BE2C (cell line): Measurements from ENCODE around the gene TMEM129.

Experiments used
- DNase-seq: peaks from one replicate; pipeline ENCODE4 v3.0.0-alpha.2; 2020
- H3K27me3 ChIP-seq: fragments of 250-450 bp; sonication (Bioruptor Pico); 2 replicates; pipeline ENCODE4 v1.5.1; 2020; ENCODE audit warnings: mild to moderate bottlenecking
- H3K36me3 ChIP-seq: fragments of 250-450 bp; sonication (Bioruptor Pico); 2 replicates; pipeline ENCODE4 v1.5.1; 2020; ENCODE audit warnings: mild to moderate bottlenecking
- H3K4me1 ChIP-seq: fragments of 250-450 bp; sonication (Bioruptor Pico); 2 replicates; pipeline ENCODE4 v1.5.1; 2020
- H3K4me3 ChIP-seq: 2 replicates; pipeline ENCODE4 v1.5.1; 2011; ENCODE audit warnings: low read depth, low read length
- H3K9me3 ChIP-seq: fragments of 250-450 bp; sonication (Bioruptor Pico); 2 replicates; pipeline ENCODE4 v1.5.1; 2020
- CTCF ChIP-seq: IDR thresholded peaks from 2 replicates; pipeline ENCODE4 v1.5.1; 2012; ENCODE audit warnings: mild to moderate bottlenecking, low read depth, low read length

The TMEM129 gene

GRCh38 chr4:1756079-1756478 lies 35.0 kb upstream of the TMEM129 start:
- Histone ChIP-seq H3K4me3 (no peak overlapping the region), H3K36me3 (no peaks in the 10 kb centered on the region), H3K4me1 (peaks cover 6% of the 10 kb centered on the region), H3K9me3 (no peaks in the 10 kb centered on the region), H3K27me3 (no peaks in the 10 kb centered on the region)
- TF ChIP-seq CTCF = no peak
- DNase-seq = no peak

GRCh38 chr4:1755297-1755696 lies 34.2 kb upstream of the TMEM129 start:
- no peak for TF ChIP-seq CTCF
- H3K36me3 ChIP-seq = no peaks in the 10 kb centered on the region
- DNase-seq = no peak
- no peaks in the 10 kb centered on the region for H3K27me3 ChIP-seq
- H3K4me3 ChIP-seq = no peak overlapping the region
- no peaks in the 10 kb centered on the region for H3K9me3 ChIP-seq
- H3K4me1 ChIP-seq = peaks cover 6% of the 10 kb centered on the region

GRCh38 chr4:1754336-1754735 lies 33.2 kb upstream of the TMEM129 start:
- no peak for DNase-seq
- H3K36me3 ChIP-seq = no peaks in the 10 kb centered on the region
- H3K4me1 ChIP-seq = peaks cover 6% of the 10 kb centered on the region
- no peaks in the 10 kb centered on the region for H3K9me3 ChIP-seq
- H3K27me3 ChIP-seq = no peaks in the 10 kb centered on the region
- TF ChIP-seq CTCF = no peak
- no peak overlapping the region for H3K4me3 ChIP-seq

- H3K9me3 ChIP-seq = no peaks in the 10 kb centered on the region
- no peak overlapping the region for H3K4me3 ChIP-seq
- H3K27me3 ChIP-seq = no peaks in the 10 kb centered on the region
- H3K36me3 ChIP-seq = no peaks in the 10 kb centered on the region
- no peak for TF ChIP-seq CTCF
- no peak for DNase-seq
- peaks cover 6% of the 10 kb centered on the region for H3K4me1 ChIP-seq
Measured at GRCh38 chr4:1753697-1754311, 32.7 kb upstream of the TMEM129 start.

- H3K9me3 ChIP-seq = no peaks in the 10 kb centered on the region
- H3K4me3 ChIP-seq = no peak overlapping the region
- H3K27me3 ChIP-seq = no peaks in the 10 kb centered on the region
- DNase-seq = no peak
- no peaks in the 10 kb centered on the region for H3K36me3 ChIP-seq
- peaks cover 6% of the 10 kb centered on the region for H3K4me1 ChIP-seq
- TF ChIP-seq CTCF = no peak
Measured at GRCh38 chr4:1753294-1753696, 32.2 kb upstream of the TMEM129 start.

- no peak for TF ChIP-seq CTCF
- DNase-seq = no peak
- no peaks in the 10 kb centered on the region for H3K36me3 ChIP-seq
- H3K4me1 ChIP-seq = peaks cover 6% of the 10 kb centered on the region
- H3K9me3 ChIP-seq = no peaks in the 10 kb centered on the region
- no peaks in the 10 kb centered on the region for H3K27me3 ChIP-seq
- no peak overlapping the region for H3K4me3 ChIP-seq
Measured at GRCh38 chr4:1752284-1753041, 31.3 kb upstream of the TMEM129 start.
